HCT116 (cell line): ENCODE measurements around the gene PDK4. TPM values are rescaled to one million over a fixed set of nuclear protein-coding genes. Genes with fewer than 3 reads are reported as not detected.

Experiments used
- ATAC-seq: fragments of 200-7000 bp; cut with Tn5 transposase; 2 replicates; pipeline ENCODE4 v1.9.1; 2020; ENCODE audit warnings: mild to moderate bottlenecking, moderate library complexity
- BruUV-seq: library from RNA; stranded (reverse); fragments of 400-500 nt; replicated peaks from 2 replicates; lab custom pipeline; 2021; lab: Mats Ljungman, UMichigan
- CTCF ChIA-PET: fragments of 300-600 bp; sonication (Branson Sonifier 250); formaldehyde crosslinking; loops from one replicate; lab custom pipeline; 2021; ENCODE audit warnings: antibody characterized with exemption; lab: Charles Lee
- POLR2A ChIA-PET: fragments of 300-600, 350-600 bp; sonication (Branson Sonifier 250); formaldehyde crosslinking; loops from one replicate; lab custom pipeline; 2021; ENCODE audit warnings: antibody characterized with exemption; lab: Charles Lee
- RAD21 ChIA-PET, 2 experiments: fragments of 300-600 bp; sonication (Branson Sonifier 250); formaldehyde crosslinking; loops; one replicate each; lab custom pipeline; 2023; ENCODE audit warnings: low total read pairs in 2 of 2; ENCODE audit not compliant: uncharacterized antibody in 2 of 2, unreplicated experiment in 2 of 2, low non-redundant PET in 1 of 2; lab: Charles Lee
- DNase-seq: peaks from one replicate; pipeline ENCODE4 v3.0.0-alpha.2; 2010; ENCODE audit warnings: low read depth, low spot score
- H2AFZ ChIP-seq: fragments of 200-600 bp; shearing (Covaris generic), sonication (generic); 2 replicates; pipeline ENCODE4 v1.6.1; 2017; ENCODE audit warnings: low read depth, mixed run types, mixed read lengths, antibody characterized with exemption, low read length; ENCODE audit not compliant: poor library complexity, severe bottlenecking
- H3K27ac ChIP-seq: 2 replicates; pipeline ENCODE4 v1.5.1; 2012; ENCODE audit warnings: low read depth, low read length
- H3K27me3 ChIP-seq: fragments of 200-600 bp; sonication (generic); 2 replicates; pipeline ENCODE4 v1.6.1; 2016; ENCODE audit warnings: mixed run types, low read length, mixed read lengths; ENCODE audit not compliant: insufficient read depth
- H3K36me3 ChIP-seq, 2 experiments: fragments of 200-500 bp in 1 of 2; fragments of 200-600 bp in 1 of 2; sonication (Bioruptor generic) in 1 of 2; sonication (generic) in 1 of 2; 2 replicates each; pipeline versions ENCODE4 v1.5.1 to v1.6.1; 2014 to 2016; ENCODE audit warnings: low read length in 2 of 2, inconsistent platforms in 1 of 2, mixed read lengths in 1 of 2, mixed run types in 1 of 2; ENCODE audit not compliant: insufficient read depth in 2 of 2, control insufficient read depth in 1 of 2
- H3K4me1 ChIP-seq, 2 experiments: fragments of 200-600 bp in 1 of 2; sonication (generic) in 1 of 2; 2 replicates each; pipeline versions ENCODE4 v1.5.1 to v1.6.1; 2012 to 2017; ENCODE audit warnings: low read length in 2 of 2, inconsistent platforms in 1 of 2, mild to moderate bottlenecking in 1 of 2, mixed read lengths in 1 of 2, mixed run types in 1 of 2, moderate library complexity in 1 of 2; ENCODE audit not compliant: insufficient read depth in 2 of 2, control insufficient read depth in 1 of 2
- H3K4me2 ChIP-seq: fragments of 200-600 bp; sonication (generic); 2 replicates; pipeline ENCODE4 v1.6.1; 2017; ENCODE audit warnings: mixed run types, low read length, mixed read lengths
- H3K4me3 ChIP-seq, 2 experiments: fragments of 200-600 bp in 1 of 2; sonication (generic) in 1 of 2; replicated peaks in 1 of 2; 2 replicates each; pipeline ENCODE4 v1.5.1; 2011 to 2016; ENCODE audit warnings: low read length in 2 of 2, control low read depth in 1 of 2, low read depth in 1 of 2, mild to moderate bottlenecking in 1 of 2, mixed read lengths in 1 of 2, mixed run types in 1 of 2
- H3K79me2 ChIP-seq: fragments of 200-600 bp; sonication (generic); 2 replicates; pipeline ENCODE4 v1.6.1; 2017; ENCODE audit warnings: mild to moderate bottlenecking, mixed run types, low read length, moderate library complexity, mixed read lengths; ENCODE audit not compliant: insufficient read depth
- H3K9ac ChIP-seq: fragments of 200-600 bp; sonication (generic); 2 replicates; pipeline ENCODE4 v1.6.1; 2016; ENCODE audit warnings: low read length, mixed read lengths
- H3K9me2 ChIP-seq: fragments of 200-600 bp; sonication (generic), shearing (Covaris generic); 2 replicates; pipeline ENCODE4 v1.6.1; 2017; ENCODE audit warnings: mixed run types, mild to moderate bottlenecking, moderate library complexity; ENCODE audit not compliant: insufficient read depth
- H3K9me3 ChIP-seq, 2 experiments: fragments of 200-500 bp in 1 of 2; fragments of 200-600 bp in 1 of 2; sonication (Bioruptor generic) in 1 of 2; sonication (generic) in 1 of 2; 2 replicates each; pipeline ENCODE4 v1.6.1; 2014 to 2017; ENCODE audit warnings: low read length in 2 of 2, mixed read lengths in 2 of 2, inconsistent platforms in 1 of 2, low read depth in 1 of 2, mild to moderate bottlenecking in 1 of 2, mixed run types in 1 of 2, moderate library complexity in 1 of 2; ENCODE audit not compliant: control insufficient read depth in 1 of 2, insufficient read depth in 1 of 2
- H4K20me1 ChIP-seq: fragments of 200-600 bp; sonication (generic), shearing (Covaris generic); 2 replicates; pipeline ENCODE4 v1.6.1; 2017; ENCODE audit warnings: mixed run types, mild to moderate bottlenecking, moderate library complexity; ENCODE audit not compliant: insufficient read depth
- CEBPB ChIP-seq: IDR thresholded peaks from 2 replicates; pipeline ENCODE4 v1.6.1; 2012; ENCODE audit warnings: low read depth
- EGR1 ChIP-seq: IDR thresholded peaks from 2 replicates; pipeline ENCODE4 v1.6.1; 2012; ENCODE audit warnings: low read depth
- EZH2 ChIP-seq: fragments of 200-600 bp; sonication (generic); IDR thresholded peaks from 2 replicates; pipeline ENCODE4 v1.6.1; 2017; ENCODE audit warnings: antibody characterized with exemption, mixed run types
- EZH2phosphoT487 ChIP-seq: fragments of 200-600 bp; IDR thresholded peaks from 2 replicates; pipeline ENCODE4 v1.6.1; 2018; ENCODE audit warnings: antibody characterized with exemption, borderline replicate concordance
- JUND ChIP-seq: IDR thresholded peaks from 2 replicates; pipeline ENCODE4 v1.6.1; 2012
- POLR2AphosphoS5 ChIP-seq: IDR thresholded peaks from 2 replicates; pipeline ENCODE4 v1.6.1; 2011; ENCODE audit warnings: mild to moderate bottlenecking, low read depth, low read length, moderate library complexity
- SIN3A ChIP-seq: IDR thresholded peaks from 2 replicates; pipeline ENCODE4 v1.6.1; 2012; ENCODE audit warnings: low read depth
- SP1 ChIP-seq: IDR thresholded peaks from 2 replicates; pipeline ENCODE4 v1.6.1; 2012; ENCODE audit warnings: low read depth
- TCF7L2 ChIP-seq: IDR thresholded peaks from 2 replicates; pipeline ENCODE4 v1.7.0; 2011; ENCODE audit warnings: borderline replicate concordance, inconsistent platforms; ENCODE audit not compliant: insufficient read depth, insufficient read length; ENCODE audit errors: extremely low read depth
- YY1 ChIP-seq: IDR thresholded peaks from 2 replicates; pipeline ENCODE4 v1.6.1; 2011; ENCODE audit warnings: low read length, low read depth, moderate library complexity, mild to moderate bottlenecking; ENCODE audit not compliant: insufficient replicate concordance; ENCODE audit errors: extremely low read depth
- ZNF274 ChIP-seq: fragments of 200-500 bp; sonication (Bioruptor generic); IDR thresholded peaks from 2 replicates; pipeline ENCODE4 v1.6.1; 2014; ENCODE audit warnings: mild to moderate bottlenecking, low read depth, low read length, inconsistent platforms
- intact Hi-C: fragments of 100-400 bp; cut with micrococcal nuclease; formaldehyde crosslinking; loops from 2 replicates; pipeline ENCODE4 v1.10.0; 2022
- total RNA-seq: library from RNA; stranded (reverse); gene quantifications from one replicate; pipeline ENCODE4 v1.2.1, GENCODE V29; 2021; ENCODE audit not compliant: unreplicated experiment
- TF ChIP-seq, protein P1 (sequence below): IDR thresholded peaks from 2 replicates; pipeline ENCODE4 v1.6.1; 2012
- TF ChIP-seq, protein P2 (sequence below): IDR thresholded peaks from 2 replicates; pipeline ENCODE4 v1.6.1; 2012
- TF ChIP-seq, protein P3 (sequence below): IDR thresholded peaks from 2 replicates; pipeline ENCODE4 v1.6.1; 2012; ENCODE audit warnings: low read depth
- TF ChIP-seq, protein P4 (sequence below): IDR thresholded peaks from 2 replicates; pipeline ENCODE4 v1.6.1; 2011; ENCODE audit warnings: mild to moderate bottlenecking, low read length, moderate library complexity; ENCODE audit not compliant: insufficient replicate concordance; ENCODE audit errors: extremely low read depth

PDK4 gene
- total RNA-seq, 1 experiment from 2014 or later = 2.1 TPM

DNA sequence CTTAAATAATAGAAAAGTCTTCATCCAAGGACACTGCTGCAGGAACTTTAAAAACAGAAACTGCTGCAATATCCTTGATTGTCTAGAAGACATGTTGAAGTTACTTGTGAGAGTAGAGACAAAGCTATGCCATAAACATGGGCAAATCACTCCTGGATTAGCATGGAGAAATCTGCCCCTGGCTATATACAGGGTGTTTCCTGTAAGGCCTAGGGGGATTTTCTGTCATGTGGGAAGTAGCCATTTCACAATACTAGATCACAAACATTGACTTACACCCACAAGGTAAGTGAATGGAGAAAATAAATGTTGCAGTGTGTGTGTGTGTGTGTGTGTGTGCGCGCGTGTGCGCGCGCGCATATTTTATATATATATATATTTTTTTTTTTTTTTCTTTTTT, 35.2 kb upstream of the PDK4 start:
- H3K27me3 ChIP-seq = no peaks in the 10 kb centered on the region
- peaks cover 0 to 7% of the 10 kb centered on the region in 2 experiments; a peak in 2 of 4 replicates for H3K4me1 ChIP-seq
- intact Hi-C loops = no loop called here
- ChIA-PET RAD21 (no interaction called here), CTCF (no interaction called here), POLR2A (no interaction called here)
- no peak overlapping the region for H3K4me2 ChIP-seq
- H4K20me1 ChIP-seq = no peaks in the 10 kb centered on the region
- H3K79me2 ChIP-seq = no peaks in the 10 kb centered on the region
- H3K27ac ChIP-seq = no peak overlapping the region
- ATAC-seq (no peak), DNase-seq (no peak)
- H3K4me3 ChIP-seq = no peak overlapping the region
- no peaks in the 10 kb centered on the region for H3K36me3 ChIP-seq
- TF ChIP-seq SIN3A (no peak), JUND (no peak), CEBPB (no peak), TCF7L2 (no peak), SP1 (no peak), POLR2AphosphoS5 (no peak), EGR1 (no peak), ZNF274 (no peak), EZH2 (no peak), EZH2phosphoT487 (no peak), YY1 (no peak)
- TF ChIP-seq, protein P1, sequence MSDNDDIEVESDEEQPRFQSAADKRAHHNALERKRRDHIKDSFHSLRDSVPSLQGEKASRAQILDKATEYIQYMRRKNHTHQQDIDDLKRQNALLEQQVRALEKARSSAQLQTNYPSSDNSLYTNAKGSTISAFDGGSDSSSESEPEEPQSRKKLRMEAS = no peak
- TF ChIP-seq, protein P2, sequence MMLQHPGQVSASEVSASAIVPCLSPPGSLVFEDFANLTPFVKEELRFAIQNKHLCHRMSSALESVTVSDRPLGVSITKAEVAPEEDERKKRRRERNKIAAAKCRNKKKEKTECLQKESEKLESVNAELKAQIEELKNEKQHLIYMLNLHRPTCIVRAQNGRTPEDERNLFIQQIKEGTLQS = no peak
- TF ChIP-seq, protein P3, sequence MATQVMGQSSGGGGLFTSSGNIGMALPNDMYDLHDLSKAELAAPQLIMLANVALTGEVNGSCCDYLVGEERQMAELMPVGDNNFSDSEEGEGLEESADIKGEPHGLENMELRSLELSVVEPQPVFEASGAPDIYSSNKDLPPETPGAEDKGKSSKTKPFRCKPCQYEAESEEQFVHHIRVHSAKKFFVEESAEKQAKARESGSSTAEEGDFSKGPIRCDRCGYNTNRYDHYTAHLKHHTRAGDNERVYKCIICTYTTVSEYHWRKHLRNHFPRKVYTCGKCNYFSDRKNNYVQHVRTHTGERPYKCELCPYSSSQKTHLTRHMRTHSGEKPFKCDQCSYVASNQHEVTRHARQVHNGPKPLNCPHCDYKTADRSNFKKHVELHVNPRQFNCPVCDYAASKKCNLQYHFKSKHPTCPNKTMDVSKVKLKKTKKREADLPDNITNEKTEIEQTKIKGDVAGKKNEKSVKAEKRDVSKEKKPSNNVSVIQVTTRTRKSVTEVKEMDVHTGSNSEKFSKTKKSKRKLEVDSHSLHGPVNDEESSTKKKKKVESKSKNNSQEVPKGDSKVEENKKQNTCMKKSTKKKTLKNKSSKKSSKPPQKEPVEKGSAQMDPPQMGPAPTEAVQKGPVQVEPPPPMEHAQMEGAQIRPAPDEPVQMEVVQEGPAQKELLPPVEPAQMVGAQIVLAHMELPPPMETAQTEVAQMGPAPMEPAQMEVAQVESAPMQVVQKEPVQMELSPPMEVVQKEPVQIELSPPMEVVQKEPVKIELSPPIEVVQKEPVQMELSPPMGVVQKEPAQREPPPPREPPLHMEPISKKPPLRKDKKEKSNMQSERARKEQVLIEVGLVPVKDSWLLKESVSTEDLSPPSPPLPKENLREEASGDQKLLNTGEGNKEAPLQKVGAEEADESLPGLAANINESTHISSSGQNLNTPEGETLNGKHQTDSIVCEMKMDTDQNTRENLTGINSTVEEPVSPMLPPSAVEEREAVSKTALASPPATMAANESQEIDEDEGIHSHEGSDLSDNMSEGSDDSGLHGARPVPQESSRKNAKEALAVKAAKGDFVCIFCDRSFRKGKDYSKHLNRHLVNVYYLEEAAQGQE = no peak
- TF ChIP-seq, protein P4, sequence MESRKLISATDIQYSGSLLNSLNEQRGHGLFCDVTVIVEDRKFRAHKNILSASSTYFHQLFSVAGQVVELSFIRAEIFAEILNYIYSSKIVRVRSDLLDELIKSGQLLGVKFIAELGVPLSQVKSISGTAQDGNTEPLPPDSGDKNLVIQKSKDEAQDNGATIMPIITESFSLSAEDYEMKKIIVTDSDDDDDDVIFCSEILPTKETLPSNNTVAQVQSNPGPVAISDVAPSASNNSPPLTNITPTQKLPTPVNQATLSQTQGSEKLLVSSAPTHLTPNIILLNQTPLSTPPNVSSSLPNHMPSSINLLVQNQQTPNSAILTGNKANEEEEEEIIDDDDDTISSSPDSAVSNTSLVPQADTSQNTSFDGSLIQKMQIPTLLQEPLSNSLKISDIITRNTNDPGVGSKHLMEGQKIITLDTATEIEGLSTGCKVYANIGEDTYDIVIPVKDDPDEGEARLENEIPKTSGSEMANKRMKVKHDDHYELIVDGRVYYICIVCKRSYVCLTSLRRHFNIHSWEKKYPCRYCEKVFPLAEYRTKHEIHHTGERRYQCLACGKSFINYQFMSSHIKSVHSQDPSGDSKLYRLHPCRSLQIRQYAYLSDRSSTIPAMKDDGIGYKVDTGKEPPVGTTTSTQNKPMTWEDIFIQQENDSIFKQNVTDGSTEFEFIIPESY = no peak
- no peaks in the 10 kb centered on the region for H3K9me2 ChIP-seq
- no peaks in the 10 kb centered on the region for H3K9me3 ChIP-seq
- no peak overlapping the region for H3K9ac ChIP-seq
- no peak overlapping the region for H2AFZ ChIP-seq
- no TSS peak for BruUV-seq
